H9 (cell line): ENCODE results near the gene ULK4. TPM values are rescaled to one million over a fixed set of nuclear protein-coding genes. Genes with fewer than 3 reads are reported as not detected.

Source experiments
- DNase-seq: peaks from one replicate; pipeline ENCODE4 v3.0.0-alpha.2; 2017
- H2AFZ ChIP-seq: one replicate; pipeline ENCODE4 v1.6.1; 2013; ENCODE audit warnings: mild to moderate bottlenecking, low read length, control low read depth, moderate library complexity
- H2AK5ac ChIP-seq: 2 replicates; pipeline ENCODE4 v1.6.1; 2013; ENCODE audit warnings: low read length, control low read depth, mixed read lengths; ENCODE audit not compliant: insufficient read length
- H2BK120ac ChIP-seq: one replicate; pipeline ENCODE4 v1.6.1; 2013; ENCODE audit warnings: low read depth, mild to moderate bottlenecking, low read length, control low read depth, inconsistent platforms; ENCODE audit not compliant: poor library complexity, severe bottlenecking
- H2BK12ac ChIP-seq: 2 replicates; pipeline ENCODE4 v1.6.1; 2013; ENCODE audit warnings: low read length, control low read depth, mixed read lengths, low read depth; ENCODE audit not compliant: insufficient read length
- H2BK15ac ChIP-seq: 2 replicates; pipeline ENCODE4 v1.6.1; 2013; ENCODE audit warnings: low read depth, low read length, control low read depth
- H2BK20ac ChIP-seq: one replicate; pipeline ENCODE4 v1.6.1; 2013; ENCODE audit warnings: low read depth, mild to moderate bottlenecking, low read length, control low read depth, inconsistent platforms; ENCODE audit not compliant: poor library complexity, severe bottlenecking
- H2BK5ac ChIP-seq: 2 replicates; pipeline ENCODE4 v1.6.1; 2013; ENCODE audit warnings: low read length, control low read depth, mixed read lengths; ENCODE audit not compliant: insufficient read length
- H3K14ac ChIP-seq: 2 replicates; pipeline ENCODE4 v1.6.1; 2013; ENCODE audit warnings: low read length, control low read depth; ENCODE audit not compliant: insufficient read depth
- H3K18ac ChIP-seq: 2 replicates; pipeline ENCODE4 v1.6.1; 2013; ENCODE audit warnings: low read depth, mild to moderate bottlenecking, mixed read lengths, low read length, control low read depth; ENCODE audit not compliant: insufficient read length
- H3K23ac ChIP-seq: 2 replicates; pipeline ENCODE4 v1.6.1; 2013; ENCODE audit warnings: low read length, control low read depth, mixed read lengths, low read depth; ENCODE audit not compliant: insufficient read length
- H3K23me2 ChIP-seq: 2 replicates; pipeline ENCODE4 v1.6.1; 2013; ENCODE audit warnings: low read depth, mild to moderate bottlenecking, mixed read lengths, low read length, control low read depth; ENCODE audit not compliant: insufficient read length, poor library complexity, severe bottlenecking
- H3K27ac ChIP-seq: 2 replicates; pipeline ENCODE4 v1.5.1; 2013; ENCODE audit warnings: low read length, control low read depth, mixed read lengths, low read depth; ENCODE audit not compliant: insufficient read length
- H3K27me3 ChIP-seq: 2 replicates; pipeline ENCODE4 v1.6.1; 2013; ENCODE audit warnings: low read length, control low read depth, inconsistent platforms; ENCODE audit not compliant: insufficient read depth
- H3K4ac ChIP-seq: 2 replicates; pipeline ENCODE4 v1.6.1; 2013; ENCODE audit warnings: low read depth, mild to moderate bottlenecking, control low read depth, inconsistent platforms, low read length, moderate library complexity
- H3K4me1 ChIP-seq: 2 replicates; pipeline ENCODE4 v1.6.1; 2013; ENCODE audit warnings: low read length, control low read depth, inconsistent platforms; ENCODE audit not compliant: insufficient read depth
- H3K4me2 ChIP-seq: 2 replicates; pipeline ENCODE4 v1.6.1; 2013; ENCODE audit warnings: low read length, control low read depth, mixed read lengths; ENCODE audit not compliant: insufficient read length, insufficient read depth
- H3K56ac ChIP-seq: 2 replicates; pipeline ENCODE4 v1.6.1; 2013; ENCODE audit warnings: low read depth, mild to moderate bottlenecking, mixed read lengths, low read length, control low read depth; ENCODE audit not compliant: insufficient read length
- H3K79me1 ChIP-seq: 2 replicates; pipeline ENCODE4 v1.6.1; 2013; ENCODE audit warnings: low read depth, mild to moderate bottlenecking, moderate library complexity, low read length, control low read depth, inconsistent platforms; ENCODE audit not compliant: insufficient read depth, poor library complexity, severe bottlenecking
- H3K79me2 ChIP-seq: 2 replicates; pipeline ENCODE4 v1.6.1; 2013; ENCODE audit warnings: low read length, control low read depth, inconsistent platforms; ENCODE audit not compliant: insufficient read depth
- H3K9ac ChIP-seq: 2 replicates; pipeline ENCODE4 v1.6.1; 2013; ENCODE audit warnings: low read length, control low read depth, mixed read lengths; ENCODE audit not compliant: insufficient read length; ENCODE audit errors: extremely low read depth
- H3K9me3 ChIP-seq: one replicate; pipeline ENCODE4 v1.6.1; 2013; ENCODE audit warnings: low read depth, low read length, inconsistent platforms; ENCODE audit not compliant: control insufficient read depth
- H3T11ph ChIP-seq: one replicate; pipeline ENCODE4 v1.6.1; 2013; ENCODE audit warnings: mild to moderate bottlenecking, low read length, control low read depth, inconsistent platforms
- H4K20me1 ChIP-seq: one replicate; pipeline ENCODE4 v1.6.1; 2013; ENCODE audit not compliant: control insufficient read depth, insufficient read length, insufficient read depth
- H4K5ac ChIP-seq: 2 replicates; pipeline ENCODE4 v1.6.1; 2013; ENCODE audit warnings: low read depth, mild to moderate bottlenecking, mixed read lengths, low read length, control low read depth; ENCODE audit not compliant: insufficient read length
- H4K8ac ChIP-seq: replicated peaks from 2 replicates; pipeline ENCODE4 v1.6.1; 2013; ENCODE audit warnings: low read length, control low read depth, mixed read lengths, low read depth; ENCODE audit not compliant: insufficient read length
- H4K91ac ChIP-seq: 2 replicates; pipeline ENCODE4 v1.6.1; 2013; ENCODE audit warnings: low read depth, mild to moderate bottlenecking, moderate library complexity, mixed read lengths, low read length, control low read depth; ENCODE audit not compliant: insufficient read length
- H3K27ac Mint-ChIP-seq, 3 experiments: 2 replicates in 2 of 3; 3 replicates in 1 of 3; pipeline ENCODE4 v1.8.0; 2020 to 2021; ENCODE audit warnings: mixed read lengths in 3 of 3, mild to moderate bottlenecking in 1 of 3, moderate library complexity in 1 of 3
- H3K27me3 Mint-ChIP-seq: 2 replicates; pipeline ENCODE4 v1.8.0; 2021; ENCODE audit warnings: low read depth, mild to moderate bottlenecking, moderate library complexity, mixed read lengths
- H3K36me3 Mint-ChIP-seq, 3 experiments: 2 replicates in 2 of 3; 3 replicates in 1 of 3; pipeline ENCODE4 v1.8.0; 2020 to 2021; ENCODE audit warnings: low read depth in 3 of 3, mixed read lengths in 3 of 3; ENCODE audit not compliant: insufficient read depth in 1 of 3
- H3K4me1 Mint-ChIP-seq, 2 experiments: 2 replicates each; pipeline ENCODE4 v1.8.0; 2020; ENCODE audit warnings: mixed read lengths in 2 of 2
- H3K4me3 Mint-ChIP-seq, 2 experiments: 2 replicates in 1 of 2; 3 replicates in 1 of 2; pipeline ENCODE4 v1.8.0; 2020 to 2021; ENCODE audit warnings: mild to moderate bottlenecking in 2 of 2, mixed read lengths in 2 of 2, moderate library complexity in 1 of 2
- H3K9me3 Mint-ChIP-seq, 2 experiments: 2 replicates in 1 of 2; 3 replicates in 1 of 2; pipeline ENCODE4 v1.8.0; 2020; ENCODE audit warnings: mild to moderate bottlenecking in 2 of 2, mixed read lengths in 2 of 2, moderate library complexity in 1 of 2
- WGBS: extraction: QIAGEN DNeasy Blood & Tissue Kit; methylation state at CpG from one replicate; pipeline ENCODE4 v1.1.7; 2013; ENCODE audit warnings: missing lambda C conversion rate, low lambda C conversion rate, mixed read lengths; ENCODE audit not compliant: insufficient read length; ENCODE audit errors: extremely low coverage; 5-methylcytosine and 5-hydroxymethylcytosine counted together
- total RNA-seq: library from RNA; stranded (reverse); gene quantifications from 2 replicates; pipeline ENCODE4 v1.2.1, GENCODE V29; 2021
- TF ChIP-seq, protein P1 (sequence below): fragments of 200-600 bp; sonication (generic); conservative IDR thresholded peaks from 3 replicates; pipeline ENCODE4 v1.8.0; 2021; ENCODE audit warnings: antibody characterized with exemption, mild to moderate bottlenecking

ULK4 gene
- total RNA-seq, 1 experiment from 2014 or later, result 12.9 TPM

- H2AK5ac ChIP-seq, result no peak overlapping the region
- no peaks in the 10 kb centered on the region for H3K9me3 ChIP-seq
- H3K27ac Mint-ChIP-seq, result no peak overlapping the region
- H2BK5ac ChIP-seq, result no peak overlapping the region
- H2BK15ac ChIP-seq, result no peak overlapping the region
- peaks cover 0 to under 1% of the 10 kb centered on the region in 2 experiments; a peak in 2 of 5 replicates for H3K9me3 Mint-ChIP-seq
- no peaks in the 10 kb centered on the region for H3K79me2 ChIP-seq
- no peak overlapping the region for H3K18ac ChIP-seq
- no peaks in the 10 kb centered on the region for H4K20me1 ChIP-seq
- no CpG with 5 or more reads among the region's 9 CpGs for WGBS
- no peak overlapping the region for H2BK12ac ChIP-seq
- H3K14ac ChIP-seq, result no peak overlapping the region
- H2BK20ac ChIP-seq, result no peak overlapping the region
- H2AFZ ChIP-seq, result no peak overlapping the region
- H3K79me1 ChIP-seq, result no peaks in the 10 kb centered on the region
- H3K36me3 Mint-ChIP-seq, result peaks cover 0 to under 1% (median 0%) of the 10 kb centered on the region in 3 experiments; a peak in 2 of 7 replicates
- TF ChIP-seq, protein P1, sequence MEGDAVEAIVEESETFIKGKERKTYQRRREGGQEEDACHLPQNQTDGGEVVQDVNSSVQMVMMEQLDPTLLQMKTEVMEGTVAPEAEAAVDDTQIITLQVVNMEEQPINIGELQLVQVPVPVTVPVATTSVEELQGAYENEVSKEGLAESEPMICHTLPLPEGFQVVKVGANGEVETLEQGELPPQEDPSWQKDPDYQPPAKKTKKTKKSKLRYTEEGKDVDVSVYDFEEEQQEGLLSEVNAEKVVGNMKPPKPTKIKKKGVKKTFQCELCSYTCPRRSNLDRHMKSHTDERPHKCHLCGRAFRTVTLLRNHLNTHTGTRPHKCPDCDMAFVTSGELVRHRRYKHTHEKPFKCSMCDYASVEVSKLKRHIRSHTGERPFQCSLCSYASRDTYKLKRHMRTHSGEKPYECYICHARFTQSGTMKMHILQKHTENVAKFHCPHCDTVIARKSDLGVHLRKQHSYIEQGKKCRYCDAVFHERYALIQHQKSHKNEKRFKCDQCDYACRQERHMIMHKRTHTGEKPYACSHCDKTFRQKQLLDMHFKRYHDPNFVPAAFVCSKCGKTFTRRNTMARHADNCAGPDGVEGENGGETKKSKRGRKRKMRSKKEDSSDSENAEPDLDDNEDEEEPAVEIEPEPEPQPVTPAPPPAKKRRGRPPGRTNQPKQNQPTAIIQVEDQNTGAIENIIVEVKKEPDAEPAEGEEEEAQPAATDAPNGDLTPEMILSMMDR, result no peak
- H4K8ac ChIP-seq, result no peak overlapping the region
- no peak overlapping the region for H3K4me3 Mint-ChIP-seq
- no peak overlapping the region for H3K27ac ChIP-seq
- no peak overlapping the region for H3K9ac ChIP-seq
- no peaks in the 10 kb centered on the region for H3K27me3 Mint-ChIP-seq
- H3K56ac ChIP-seq, result no peak overlapping the region
- H4K91ac ChIP-seq, result no peak overlapping the region
- no peak overlapping the region for H2BK120ac ChIP-seq
- no peak for DNase-seq
- no peaks in the 10 kb centered on the region for H3K27me3 ChIP-seq
- no peak overlapping the region for H3K23ac ChIP-seq
- peaks cover 25 to 31% of the 10 kb centered on the region in 2 experiments for H3K4me1 Mint-ChIP-seq
- H3K23me2 ChIP-seq, result no peaks in the 10 kb centered on the region
- no peak overlapping the region for H3K4me2 ChIP-seq
- no peaks in the 10 kb centered on the region for H3K4me1 ChIP-seq
- H3K4ac ChIP-seq, result no peak overlapping the region
- no peak overlapping the region for H3T11ph ChIP-seq
- no peak overlapping the region for H4K5ac ChIP-seq
Observed at GRCh38 chr3:41569632-41570305, 392.1 kb downstream of the ULK4 start.
